GM19023 (cell line): ENCODE results near the gene TBC1D22A.

Experiments used
- ATAC-seq: cut with Tn5 transposase; IDR thresholded peaks from one replicate; pipeline ENCODE4 v1.9.1; 2021; ENCODE audit warnings: mild to moderate bottlenecking, moderate library complexity; ENCODE audit not compliant: unreplicated experiment

Gene TBC1D22A

GRCh38 chr22:47142427-47143046 is 380.1 kb downstream of the TBC1D22A start:
- ATAC-seq: no peak

- no peak for ATAC-seq
These were observed 380.9 kb downstream of the TBC1D22A start for GRCh38 chr22:47143249-47143938.

DNA sequence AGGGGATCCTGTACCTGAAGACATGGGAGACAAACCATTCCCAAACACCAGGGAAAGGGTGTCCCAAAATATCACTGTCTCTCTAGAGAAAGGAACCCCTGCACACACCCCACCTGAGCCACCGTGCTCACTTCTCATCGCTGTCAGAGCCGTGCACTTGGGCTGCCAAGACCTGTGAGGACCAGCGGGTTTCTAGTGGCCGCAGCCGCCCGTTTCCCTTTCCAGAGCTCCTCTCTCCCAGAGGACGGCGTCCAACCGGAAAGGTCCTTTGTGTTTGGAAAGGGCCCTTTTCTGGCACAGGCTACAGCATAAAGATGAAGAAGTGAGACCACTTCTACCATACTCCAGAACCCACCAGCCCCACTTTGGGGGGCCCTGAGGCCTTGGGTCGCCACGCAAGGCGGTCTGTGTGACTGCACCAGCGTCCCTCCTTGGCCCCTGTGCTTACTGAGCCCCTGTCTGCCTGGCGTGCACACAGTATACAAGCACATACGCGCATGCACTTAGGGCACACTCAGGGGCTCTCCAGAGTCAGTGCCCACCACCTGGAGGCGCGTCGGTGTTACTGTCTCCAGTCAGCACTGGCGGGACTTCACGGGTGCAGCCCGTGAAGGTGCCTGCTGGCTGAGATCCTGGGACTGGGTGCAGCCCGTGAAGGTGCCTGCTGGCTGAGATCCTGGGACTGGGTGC is 381.8 kb downstream of the TBC1D22A start:
- ATAC-seq: no peak

DNA sequence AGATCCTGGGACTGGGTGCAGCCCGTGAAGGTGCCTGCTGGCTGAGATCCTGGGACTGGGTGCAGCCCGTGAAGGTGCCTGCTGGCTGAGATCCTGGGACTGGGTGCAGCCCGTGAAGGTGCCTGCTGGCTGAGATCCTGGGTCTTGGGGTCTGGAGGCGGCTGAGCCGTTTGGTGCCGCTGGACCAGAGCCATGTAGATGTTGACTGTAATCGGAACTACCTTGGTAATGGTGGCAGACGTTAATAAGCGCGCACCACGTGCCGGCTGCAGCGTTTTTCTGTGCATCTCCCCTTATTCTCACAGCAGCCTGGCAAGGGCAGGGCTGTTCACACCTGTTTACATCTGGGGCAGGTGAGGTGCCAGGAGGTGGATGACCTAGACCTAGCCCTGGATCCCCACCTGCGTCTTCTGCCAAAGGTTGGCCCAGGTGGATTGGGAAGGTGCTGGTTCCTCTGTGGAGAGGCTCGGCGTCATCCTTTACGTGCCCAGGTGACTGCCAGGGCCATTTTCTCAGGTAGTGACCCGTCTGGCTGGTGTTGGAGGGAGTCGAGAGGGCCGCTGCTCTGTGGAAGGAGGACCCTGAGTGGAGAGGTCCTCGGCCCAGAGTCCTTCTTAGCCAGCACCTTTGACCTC is 382.5 kb downstream of the TBC1D22A start:
- no peak for ATAC-seq

GRCh38 chr22:47145883-47146282 is 383.4 kb downstream of the TBC1D22A start:
- ATAC-seq: no peak

- ATAC-seq: no peak
These were observed 383.9 kb downstream of the TBC1D22A start for GRCh38 chr22:47146391-47146790.

- no peak for ATAC-seq
These were observed 384.5 kb downstream of the TBC1D22A start for GRCh38 chr22:47146941-47147340.

- no peak for ATAC-seq
These were observed 385.1 kb downstream of the TBC1D22A start for GRCh38 chr22:47147572-47147971.

- ATAC-seq: no peak
These were observed 386.1 kb downstream of the TBC1D22A start for GRCh38 chr22:47148510-47148909.

DNA sequence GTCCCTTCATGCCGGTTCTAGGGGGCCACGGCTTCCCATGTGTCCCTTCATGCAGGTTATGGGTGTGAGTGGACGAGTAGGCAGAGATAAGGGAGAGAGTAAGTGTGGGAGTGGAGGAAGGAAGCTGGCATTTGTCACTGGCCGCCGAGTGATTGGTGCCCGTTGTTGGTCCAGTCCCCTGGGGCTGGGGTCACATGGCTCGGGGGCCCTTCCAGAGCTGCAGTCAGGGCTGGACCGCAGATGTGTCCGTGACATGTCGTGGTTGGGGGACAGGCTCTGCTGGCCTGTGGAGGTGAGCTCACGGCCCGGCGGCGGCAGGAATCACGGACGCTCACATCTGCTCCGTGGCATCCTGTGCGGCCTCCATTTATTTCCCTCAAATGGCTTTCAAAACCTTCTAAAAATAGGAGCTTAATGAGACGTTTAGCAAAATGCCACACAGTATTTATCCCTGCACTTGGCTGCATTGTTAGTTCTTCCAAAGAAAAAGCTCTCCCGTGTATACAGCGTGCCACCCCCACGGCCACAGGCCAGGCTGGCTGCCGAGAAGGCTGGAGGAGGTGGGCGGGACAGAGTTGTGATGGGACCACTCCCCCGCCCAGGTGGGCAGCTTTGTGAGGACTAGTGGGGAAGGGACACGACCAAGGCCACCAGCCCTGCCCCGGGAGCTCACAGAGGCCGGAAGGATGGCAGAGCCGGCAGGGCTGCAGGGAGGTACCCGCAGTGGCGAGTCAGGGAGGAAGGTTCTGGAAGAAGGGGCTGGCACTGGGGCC is 386.7 kb downstream of the TBC1D22A start:
- ATAC-seq: no peak

GRCh38 chr22:47149976-47150375 is 387.5 kb downstream of the TBC1D22A start:
- no peak for ATAC-seq

- no peak for ATAC-seq
These were observed 388.0 kb downstream of the TBC1D22A start for GRCh38 chr22:47150426-47150825.

GRCh38 chr22:47151064-47151463 is 388.6 kb downstream of the TBC1D22A start:
- no peak for ATAC-seq

DNA sequence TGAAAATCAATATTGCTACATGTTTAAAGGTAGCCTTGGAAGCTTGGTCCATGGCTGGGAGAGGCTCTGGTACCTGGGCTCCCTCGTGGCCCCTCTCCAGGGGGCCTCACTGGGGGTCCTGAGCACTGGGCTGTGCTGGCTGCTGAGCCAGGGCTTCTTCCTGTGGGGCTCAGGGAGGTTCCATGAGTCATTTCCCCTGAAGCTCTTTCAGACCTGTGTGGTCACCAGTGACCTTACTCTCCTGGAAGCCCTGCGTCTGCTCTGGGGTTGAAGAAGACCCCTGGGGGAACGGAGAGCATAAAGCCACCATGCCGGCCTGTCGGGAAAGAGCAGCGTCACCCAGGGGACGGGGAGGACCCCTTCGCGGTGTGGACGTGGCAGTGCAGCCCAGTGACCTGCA is 389.0 kb downstream of the TBC1D22A start:
- ATAC-seq: no peak

GRCh38 chr22:47152236-47152635 is 389.8 kb downstream of the TBC1D22A start:
- ATAC-seq: no peak

GRCh38 chr22:47152938-47153337 is 390.5 kb downstream of the TBC1D22A start:
- ATAC-seq: no peak

GRCh38 chr22:47153854-47154525 is 391.5 kb downstream of the TBC1D22A start:
- no peak for ATAC-seq

- ATAC-seq: no peak
These were observed 392.2 kb downstream of the TBC1D22A start for GRCh38 chr22:47154621-47155081.

DNA sequence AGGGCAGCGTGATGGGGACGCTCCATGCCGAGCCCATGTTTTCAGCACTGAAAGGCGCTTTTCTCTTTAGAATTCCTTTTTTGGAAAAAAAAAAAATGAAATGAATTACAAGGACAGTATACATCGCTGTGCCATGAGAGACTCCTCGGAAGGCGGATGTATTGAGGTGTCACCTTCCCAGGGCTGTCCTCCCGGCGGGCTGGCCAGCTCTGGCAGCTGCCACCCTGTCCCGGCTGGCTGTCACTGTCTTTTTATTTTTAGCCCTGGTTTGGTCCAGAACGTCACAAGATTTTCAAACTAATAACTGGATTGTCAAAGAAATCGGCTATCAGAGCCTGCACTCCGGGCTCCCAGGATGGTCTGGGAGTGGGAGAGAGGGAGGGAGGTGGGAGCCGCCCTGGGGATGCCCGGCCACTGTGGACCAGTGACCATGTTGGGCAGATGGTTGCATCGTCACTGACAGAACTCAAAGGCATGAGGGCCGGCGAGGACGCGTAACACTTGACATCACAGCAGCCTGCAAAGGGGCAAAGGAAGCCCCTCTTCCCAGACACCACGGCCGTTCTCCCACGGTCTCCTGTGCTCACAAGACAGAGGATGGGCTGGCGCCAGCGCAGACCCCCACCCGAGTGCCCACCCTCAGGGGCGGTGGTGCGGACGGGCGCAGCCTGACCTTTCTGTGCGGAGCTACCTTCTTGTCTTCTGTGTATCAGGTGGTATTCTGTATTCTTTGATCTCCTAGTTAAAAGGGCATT is 392.9 kb downstream of the TBC1D22A start:
- no peak for ATAC-seq

DNA sequence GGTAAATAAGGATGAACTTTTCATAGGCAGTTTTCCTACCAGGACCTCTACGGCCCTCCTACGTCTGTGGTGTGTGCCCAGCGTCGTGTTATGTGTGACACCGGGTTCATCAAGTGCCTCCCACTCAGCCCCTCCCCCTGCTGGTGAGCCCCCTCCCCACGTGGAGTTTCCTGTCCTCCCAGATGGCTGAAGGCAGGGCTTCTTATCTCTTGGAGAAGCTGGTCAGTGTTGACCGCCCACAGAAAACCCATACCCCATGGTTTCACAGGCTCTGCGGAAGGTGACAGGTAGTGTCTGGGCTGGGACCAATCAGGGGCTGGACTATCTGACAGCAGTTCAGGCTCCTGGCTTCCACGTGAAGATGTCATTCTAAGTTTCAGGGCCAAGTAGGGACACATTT is 393.5 kb downstream of the TBC1D22A start:
- ATAC-seq: no peak
